Right lobe of liver (tissue), 4 donors: Measurements from ENCODE around the gene CCDC51.

Experiments
- CTCF ChIP-seq, 4 donors: fragments of 200-600 bp in 3 of 4; fragments of 450-650 bp in 1 of 4; IDR thresholded peaks; one replicate each; pipeline versions ENCODE4 v1.5.1 to v1.8.0; 2016 to 2022; ENCODE audit warnings: antibody characterized with exemption in 4 of 4, mild to moderate bottlenecking in 2 of 4
- POLR2A ChIP-seq: fragments of 450-650 bp; IDR thresholded peaks from one replicate; pipeline ENCODE4 v1.6.1; 2017; ENCODE audit warnings: antibody characterized with exemption, mild to moderate bottlenecking
- donor health status: DM: no; HTN: no; CAD: no.
- donor health status: DM: no; HTN: no; CAD: no.
- donor health status: DM: no; HTN: yes; CAD: no.

GRCh38 chr3:48446043-48446424, 6.1 kb upstream of the CCDC51 start:
- TF ChIP-seq CTCF (IDR thresholded peaks at IDR 0.05) = no peak
- TF ChIP-seq POLR2A = no peak
